GM12878 (cell line): Measurements from ENCODE around the gene FGD4. TPM values are rescaled to one million over a fixed set of nuclear protein-coding genes. Genes with fewer than 3 reads are reported as not detected.

Source experiments
- BRCA1 ChIP-seq: IDR thresholded peaks from 2 replicates; pipeline ENCODE4 v1.6.1; 2011; ENCODE audit warnings: low read depth, low read length, improper control_type of control experiment
- CHD2 ChIP-seq: IDR thresholded peaks from 2 replicates; pipeline ENCODE4 v1.6.1; 2011; ENCODE audit warnings: low read depth, low read length, improper control_type of control experiment, borderline replicate concordance
- CTCF ChIP-seq, 3 experiments: IDR thresholded peaks in 2 of 3; conservative IDR thresholded peaks in 1 of 3; 2 replicates each; pipeline ENCODE4 v1.5.1; 2011; ENCODE audit warnings: low read depth in 3 of 3, low read length in 3 of 3, mild to moderate bottlenecking in 3 of 3, control low read depth in 2 of 3, moderate library complexity in 2 of 3, inconsistent platforms in 1 of 3, mixed read lengths in 1 of 3; ENCODE audit not compliant: control insufficient read depth in 2 of 3, insufficient read depth in 1 of 3; ENCODE audit errors: extremely low read depth in 1 of 3
- EGR1 ChIP-seq, 2 experiments: IDR thresholded peaks; 1 replicate in 1 of 2; 2 replicates in 1 of 2; pipeline ENCODE4 v1.6.1; 2011 to 2012; ENCODE audit warnings: low read depth in 2 of 2, low read length in 2 of 2, borderline replicate concordance in 1 of 2, mild to moderate bottlenecking in 1 of 2, moderate library complexity in 1 of 2
- EP300 ChIP-seq, 2 experiments: fragments of 150-350 bp in 1 of 2; IDR thresholded peaks; 2 replicates each; pipeline ENCODE4 v1.6.1; 2011 to 2012; ENCODE audit warnings: low read depth in 2 of 2, low read length in 2 of 2, borderline replicate concordance in 1 of 2, improper control_type of control experiment in 1 of 2, inconsistent platforms in 1 of 2; ENCODE audit not compliant: control insufficient read depth in 1 of 2
- ESRRA ChIP-seq: IDR thresholded peaks from 2 replicates; pipeline ENCODE4 v1.6.1; 2012; ENCODE audit warnings: mild to moderate bottlenecking, low read length, improper control_type of control experiment
- GABPA ChIP-seq: IDR thresholded peaks from 2 replicates; pipeline ENCODE4 v1.6.1; 2014; ENCODE audit warnings: antibody characterized with exemption, low read depth, mild to moderate bottlenecking, inconsistent platforms
- KAT2A ChIP-seq: conservative IDR thresholded peaks from 2 replicates; pipeline ENCODE4 v1.6.1; 2011; ENCODE audit warnings: low read depth, low read length; ENCODE audit not compliant: control insufficient read depth
- MLLT1 ChIP-seq: fragments of 450-650 bp; IDR thresholded peaks from 2 replicates; pipeline ENCODE4 v1.6.1; 2016; ENCODE audit warnings: mild to moderate bottlenecking
- MYC ChIP-seq: IDR thresholded peaks from 2 replicates; pipeline ENCODE4 v1.6.1; 2011; ENCODE audit warnings: mild to moderate bottlenecking, low read length, moderate library complexity, inconsistent platforms; ENCODE audit not compliant: insufficient read depth, insufficient replicate concordance, insufficient read length, severe bottlenecking
- NKRF ChIP-seq: fragments of 450-650 bp; conservative IDR thresholded peaks from 2 replicates; pipeline ENCODE4 v1.6.1; 2017; ENCODE audit warnings: mild to moderate bottlenecking, moderate library complexity
- PAX5 ChIP-seq: IDR thresholded peaks from 2 replicates; pipeline ENCODE4 v1.6.1; 2011; ENCODE audit warnings: low read depth, low read length, borderline replicate concordance
- RCOR1 ChIP-seq: conservative IDR thresholded peaks from 2 replicates; pipeline ENCODE4 v1.6.1; 2012; ENCODE audit warnings: low read depth, low read length, improper control_type of control experiment
- REST ChIP-seq: IDR thresholded peaks from 2 replicates; pipeline ENCODE4 v1.6.1; 2012; ENCODE audit warnings: mild to moderate bottlenecking, low read depth, low read length
- SKIL ChIP-seq: fragments of 450-650 bp; IDR thresholded peaks from 2 replicates; pipeline ENCODE4 v1.6.1; 2017; ENCODE audit warnings: mild to moderate bottlenecking, low read depth, inconsistent platforms; ENCODE audit not compliant: poor library complexity, severe bottlenecking
- SMARCA5 ChIP-seq: fragments of 450-650 bp; IDR thresholded peaks from 2 replicates; pipeline ENCODE4 v1.6.1; 2017; ENCODE audit warnings: mild to moderate bottlenecking
- TARDBP ChIP-seq: IDR thresholded peaks from 2 replicates; pipeline ENCODE4 v1.6.1; 2016; ENCODE audit warnings: borderline replicate concordance
- YBX1 ChIP-seq: fragments of 450-650 bp; IDR thresholded peaks from 2 replicates; pipeline ENCODE4 v1.6.1; 2016; ENCODE audit warnings: antibody characterized with exemption
- ZNF384 ChIP-seq: IDR thresholded peaks from 2 replicates; pipeline ENCODE4 v1.6.1; 2012; ENCODE audit warnings: low read depth, mild to moderate bottlenecking, low read length, improper control_type of control experiment, borderline replicate concordance
- polyA plus RNA-seq, 11 experiments: library from polyadenylated mRNA; depleted of rRNA in 4 of 11; unstranded in 6 of 11; stranded (reverse) in 5 of 11; fragments of >200 nt; fragmentation: Nextera tagmentation in 4 of 11; fragmentation: Illumina TruSeq in 1 of 11; extraction: Ambion mirVana in 4 of 11; extraction: Trizol in 1 of 11; gene quantifications; 1 replicate in 1 of 11; 2 replicates in 10 of 11; pipeline versions ENCODE4 v1.2.1 to v1.2.3, GENCODE V29; 2011 to 2016; ENCODE audit warnings: inconsistent platforms in 2 of 11, missing spikeins in 2 of 11, low read depth in 1 of 11
- total RNA-seq, 4 experiments: library from RNA; depleted of rRNA in 3 of 4; stranded (reverse); fragments of >200 nt in 3 of 4; fragmentation: Illumina TruSeq in 1 of 4; extraction: Trizol in 1 of 4; gene quantifications; 2 replicates each; pipeline versions ENCODE4 v1.2.1 to v1.2.3, GENCODE V29; 2013 to 2021

Gene FGD4
- total and polyA plus RNA-seq, 10 of the 15 experiments (the other 5 are each of a cell fraction or from before 2014, with no cell fraction given): 0.01 to 0.18 (median 0.08) TPM; not detected in 3

- TF ChIP-seq SKIL (peak; percentile 32), YBX1 (no peak), REST (no peak), MLLT1 (no peak), ESRRA (no peak), EP300 (IDR thresholded peaks at IDR 0.05; ENCODE audit: borderline replicate concordance in 1 of 2, control insufficient read depth in 1 of 2, low read depth in 2 of 2, low read length in 2 of 2) (no peak), GABPA (no peak), CHD2 (no peak), RCOR1 (no peak), ZNF384 (no peak), BRCA1 (no peak), MYC (no peak), PAX5 (no peak), TARDBP (no peak), NKRF (no peak), CTCF (IDR thresholded peaks at IDR 0.05 in 2 of 3, conservative IDR thresholded peaks at IDR 0.05 in 1 of 3; ENCODE audit: control insufficient read depth in 2 of 3, extremely low read depth in 1 of 3, insufficient read depth in 1 of 3, low read depth in 3 of 3, low read length in 3 of 3) (peak; percentile 46 to 70 (median 49); a peak in 5 of 6 replicates), KAT2A (no peak), SMARCA5 (no peak), EGR1 (IDR thresholded peaks at IDR 0.05; ENCODE audit: borderline replicate concordance in 1 of 2, low read depth in 2 of 2, low read length in 2 of 2) (no peak)
These were observed 56.3 kb downstream of the FGD4 start (continued) for GRCh38 chr12:32455607-32456071.
